H9 (cell line): ENCODE results near the gene PRR7. TPM values are rescaled to one million over a fixed set of nuclear protein-coding genes. Genes with fewer than 3 reads are reported as not detected.
A peak's percentile ranks its signal among the peaks of the same experiment; 100 is the strongest.

Experiments used
- DNase-seq: peaks from one replicate; pipeline ENCODE4 v3.0.0-alpha.2; 2017
- H2AFZ ChIP-seq: one replicate; pipeline ENCODE4 v1.6.1; 2013; ENCODE audit warnings: mild to moderate bottlenecking, low read length, control low read depth, moderate library complexity
- H2AK5ac ChIP-seq: 2 replicates; pipeline ENCODE4 v1.6.1; 2013; ENCODE audit warnings: low read length, control low read depth, mixed read lengths; ENCODE audit not compliant: insufficient read length
- H2BK120ac ChIP-seq: one replicate; pipeline ENCODE4 v1.6.1; 2013; ENCODE audit warnings: low read depth, mild to moderate bottlenecking, low read length, control low read depth, inconsistent platforms; ENCODE audit not compliant: poor library complexity, severe bottlenecking
- H2BK12ac ChIP-seq: 2 replicates; pipeline ENCODE4 v1.6.1; 2013; ENCODE audit warnings: low read length, control low read depth, mixed read lengths, low read depth; ENCODE audit not compliant: insufficient read length
- H2BK15ac ChIP-seq: 2 replicates; pipeline ENCODE4 v1.6.1; 2013; ENCODE audit warnings: low read depth, low read length, control low read depth
- H2BK20ac ChIP-seq: one replicate; pipeline ENCODE4 v1.6.1; 2013; ENCODE audit warnings: low read depth, mild to moderate bottlenecking, low read length, control low read depth, inconsistent platforms; ENCODE audit not compliant: poor library complexity, severe bottlenecking
- H2BK5ac ChIP-seq: 2 replicates; pipeline ENCODE4 v1.6.1; 2013; ENCODE audit warnings: low read length, control low read depth, mixed read lengths; ENCODE audit not compliant: insufficient read length
- H3K14ac ChIP-seq: 2 replicates; pipeline ENCODE4 v1.6.1; 2013; ENCODE audit warnings: low read length, control low read depth; ENCODE audit not compliant: insufficient read depth
- H3K18ac ChIP-seq: 2 replicates; pipeline ENCODE4 v1.6.1; 2013; ENCODE audit warnings: low read depth, mild to moderate bottlenecking, mixed read lengths, low read length, control low read depth; ENCODE audit not compliant: insufficient read length
- H3K23ac ChIP-seq: 2 replicates; pipeline ENCODE4 v1.6.1; 2013; ENCODE audit warnings: low read length, control low read depth, mixed read lengths, low read depth; ENCODE audit not compliant: insufficient read length
- H3K23me2 ChIP-seq: 2 replicates; pipeline ENCODE4 v1.6.1; 2013; ENCODE audit warnings: low read depth, mild to moderate bottlenecking, mixed read lengths, low read length, control low read depth; ENCODE audit not compliant: insufficient read length, poor library complexity, severe bottlenecking
- H3K27ac ChIP-seq: 2 replicates; pipeline ENCODE4 v1.5.1; 2013; ENCODE audit warnings: low read length, control low read depth, mixed read lengths, low read depth; ENCODE audit not compliant: insufficient read length
- H3K27me3 ChIP-seq: 2 replicates; pipeline ENCODE4 v1.6.1; 2013; ENCODE audit warnings: low read length, control low read depth, inconsistent platforms; ENCODE audit not compliant: insufficient read depth
- H3K4ac ChIP-seq: 2 replicates; pipeline ENCODE4 v1.6.1; 2013; ENCODE audit warnings: low read depth, mild to moderate bottlenecking, control low read depth, inconsistent platforms, low read length, moderate library complexity
- H3K4me1 ChIP-seq: 2 replicates; pipeline ENCODE4 v1.6.1; 2013; ENCODE audit warnings: low read length, control low read depth, inconsistent platforms; ENCODE audit not compliant: insufficient read depth
- H3K4me2 ChIP-seq: 2 replicates; pipeline ENCODE4 v1.6.1; 2013; ENCODE audit warnings: low read length, control low read depth, mixed read lengths; ENCODE audit not compliant: insufficient read length, insufficient read depth
- H3K56ac ChIP-seq: 2 replicates; pipeline ENCODE4 v1.6.1; 2013; ENCODE audit warnings: low read depth, mild to moderate bottlenecking, mixed read lengths, low read length, control low read depth; ENCODE audit not compliant: insufficient read length
- H3K79me1 ChIP-seq: 2 replicates; pipeline ENCODE4 v1.6.1; 2013; ENCODE audit warnings: low read depth, mild to moderate bottlenecking, moderate library complexity, low read length, control low read depth, inconsistent platforms; ENCODE audit not compliant: insufficient read depth, poor library complexity, severe bottlenecking
- H3K79me2 ChIP-seq: 2 replicates; pipeline ENCODE4 v1.6.1; 2013; ENCODE audit warnings: low read length, control low read depth, inconsistent platforms; ENCODE audit not compliant: insufficient read depth
- H3K9ac ChIP-seq: 2 replicates; pipeline ENCODE4 v1.6.1; 2013; ENCODE audit warnings: low read length, control low read depth, mixed read lengths; ENCODE audit not compliant: insufficient read length; ENCODE audit errors: extremely low read depth
- H3K9me3 ChIP-seq: one replicate; pipeline ENCODE4 v1.6.1; 2013; ENCODE audit warnings: low read depth, low read length, inconsistent platforms; ENCODE audit not compliant: control insufficient read depth
- H3T11ph ChIP-seq: one replicate; pipeline ENCODE4 v1.6.1; 2013; ENCODE audit warnings: mild to moderate bottlenecking, low read length, control low read depth, inconsistent platforms
- H4K20me1 ChIP-seq: one replicate; pipeline ENCODE4 v1.6.1; 2013; ENCODE audit not compliant: control insufficient read depth, insufficient read length, insufficient read depth
- H4K5ac ChIP-seq: 2 replicates; pipeline ENCODE4 v1.6.1; 2013; ENCODE audit warnings: low read depth, mild to moderate bottlenecking, mixed read lengths, low read length, control low read depth; ENCODE audit not compliant: insufficient read length
- H4K8ac ChIP-seq: replicated peaks from 2 replicates; pipeline ENCODE4 v1.6.1; 2013; ENCODE audit warnings: low read length, control low read depth, mixed read lengths, low read depth; ENCODE audit not compliant: insufficient read length
- H4K91ac ChIP-seq: 2 replicates; pipeline ENCODE4 v1.6.1; 2013; ENCODE audit warnings: low read depth, mild to moderate bottlenecking, moderate library complexity, mixed read lengths, low read length, control low read depth; ENCODE audit not compliant: insufficient read length
- H3K27ac Mint-ChIP-seq, 3 experiments: 2 replicates in 2 of 3; 3 replicates in 1 of 3; pipeline ENCODE4 v1.8.0; 2020 to 2021; ENCODE audit warnings: mixed read lengths in 3 of 3, mild to moderate bottlenecking in 1 of 3, moderate library complexity in 1 of 3
- H3K27me3 Mint-ChIP-seq: 2 replicates; pipeline ENCODE4 v1.8.0; 2021; ENCODE audit warnings: low read depth, mild to moderate bottlenecking, moderate library complexity, mixed read lengths
- H3K36me3 Mint-ChIP-seq, 3 experiments: 2 replicates in 2 of 3; 3 replicates in 1 of 3; pipeline ENCODE4 v1.8.0; 2020 to 2021; ENCODE audit warnings: low read depth in 3 of 3, mixed read lengths in 3 of 3; ENCODE audit not compliant: insufficient read depth in 1 of 3
- H3K4me1 Mint-ChIP-seq, 2 experiments: 2 replicates each; pipeline ENCODE4 v1.8.0; 2020; ENCODE audit warnings: mixed read lengths in 2 of 2
- H3K4me3 Mint-ChIP-seq, 2 experiments: 2 replicates in 1 of 2; 3 replicates in 1 of 2; pipeline ENCODE4 v1.8.0; 2020 to 2021; ENCODE audit warnings: mild to moderate bottlenecking in 2 of 2, mixed read lengths in 2 of 2, moderate library complexity in 1 of 2
- H3K9me3 Mint-ChIP-seq, 2 experiments: 2 replicates in 1 of 2; 3 replicates in 1 of 2; pipeline ENCODE4 v1.8.0; 2020; ENCODE audit warnings: mild to moderate bottlenecking in 2 of 2, mixed read lengths in 2 of 2, moderate library complexity in 1 of 2
- CTCF ChIP-seq: fragments of 200-600 bp; sonication (generic); conservative IDR thresholded peaks from 3 replicates; pipeline ENCODE4 v1.8.0; 2021; ENCODE audit warnings: antibody characterized with exemption, mild to moderate bottlenecking
- WGBS: extraction: QIAGEN DNeasy Blood & Tissue Kit; methylation state at CpG from one replicate; pipeline ENCODE4 v1.1.7; 2013; ENCODE audit warnings: missing lambda C conversion rate, low lambda C conversion rate, mixed read lengths; ENCODE audit not compliant: insufficient read length; ENCODE audit errors: extremely low coverage; 5-methylcytosine and 5-hydroxymethylcytosine counted together
- total RNA-seq: library from RNA; stranded (reverse); gene quantifications from 2 replicates; pipeline ENCODE4 v1.2.1, GENCODE V29; 2021

Gene PRR7
- total RNA-seq, 1 experiment from 2014 or later = 9.6 TPM

GRCh38 chr5:177399997-177400868 lies 46.4 kb upstream of the PRR7 start, which contains the start of gene PFN3:
TSS of gene PFN3 (minus strand) at chr5:177400661. CDS start at chr5:177400576, 85 bp downstream.
- Histone ChIP-seq H3K56ac (no peak within 1 kb of the TSS), H4K8ac (no peak within 1 kb of the TSS), H3K27ac (no peak within 1 kb of the TSS), H3K4ac (no peak within 1 kb of the TSS), H3K27me3 (peaks cover 10% of the 10 kb centered on the region; the same call in 1 of the 2 replicates), H3K9ac (no peak within 1 kb of the TSS), H2AFZ (no peak within 1 kb of the TSS), H3K79me2 (no peaks in the 10 kb centered on the region), H2BK15ac (no peak within 1 kb of the TSS), H4K5ac (no peak within 1 kb of the TSS), H2BK12ac (no peak within 1 kb of the TSS), H3K4me2 (no peak within 1 kb of the TSS), H3K18ac (no peak within 1 kb of the TSS), H3K14ac (no peak within 1 kb of the TSS), H3K23me2 (peaks cover 23% of the 10 kb centered on the region), H2AK5ac (no peak within 1 kb of the TSS), H3K4me1 (no peaks in the 10 kb centered on the region; the same call in 1 of the 2 replicates), H4K91ac (no peak within 1 kb of the TSS), H4K20me1 (no peaks in the 10 kb centered on the region), H3K9me3 (no peaks in the 10 kb centered on the region), H2BK5ac (no peak within 1 kb of the TSS), H2BK120ac (no peak within 1 kb of the TSS), H2BK20ac (no peak within 1 kb of the TSS), H3T11ph (no peak within 1 kb of the TSS), H3K79me1 (no peaks in the 10 kb centered on the region), H3K23ac (no peak within 1 kb of the TSS)
- Mint-ChIP-seq H3K4me1 (peaks cover 16 to 17% of the 10 kb centered on the region in 2 experiments), H3K27ac (no peak within 1 kb of the TSS), H3K27me3 (peaks cover 65% of the 10 kb centered on the region), H3K36me3 (no peaks in the 10 kb centered on the region), H3K4me3 (no peak within 1 kb of the TSS), H3K9me3 (peaks cover 0 to 2% of the 10 kb centered on the region in 2 experiments; a peak in 2 of 5 replicates)
- peak; percentile 61 for DNase-seq
- no CpG with 5 or more reads among the region's 92 CpGs for WGBS
- TF ChIP-seq CTCF = peak; percentile 22; the same call in 1 of the 3 replicates
